Measurements from ENCODE around the gene TEDC1. TPM values are rescaled to one million over a fixed set of nuclear protein-coding genes. Genes with fewer than 3 reads are reported as not detected.

Gene TEDC1
- total RNA-seq, 1 experiment from 2014 or later, result 17.6 TPM

DNA sequence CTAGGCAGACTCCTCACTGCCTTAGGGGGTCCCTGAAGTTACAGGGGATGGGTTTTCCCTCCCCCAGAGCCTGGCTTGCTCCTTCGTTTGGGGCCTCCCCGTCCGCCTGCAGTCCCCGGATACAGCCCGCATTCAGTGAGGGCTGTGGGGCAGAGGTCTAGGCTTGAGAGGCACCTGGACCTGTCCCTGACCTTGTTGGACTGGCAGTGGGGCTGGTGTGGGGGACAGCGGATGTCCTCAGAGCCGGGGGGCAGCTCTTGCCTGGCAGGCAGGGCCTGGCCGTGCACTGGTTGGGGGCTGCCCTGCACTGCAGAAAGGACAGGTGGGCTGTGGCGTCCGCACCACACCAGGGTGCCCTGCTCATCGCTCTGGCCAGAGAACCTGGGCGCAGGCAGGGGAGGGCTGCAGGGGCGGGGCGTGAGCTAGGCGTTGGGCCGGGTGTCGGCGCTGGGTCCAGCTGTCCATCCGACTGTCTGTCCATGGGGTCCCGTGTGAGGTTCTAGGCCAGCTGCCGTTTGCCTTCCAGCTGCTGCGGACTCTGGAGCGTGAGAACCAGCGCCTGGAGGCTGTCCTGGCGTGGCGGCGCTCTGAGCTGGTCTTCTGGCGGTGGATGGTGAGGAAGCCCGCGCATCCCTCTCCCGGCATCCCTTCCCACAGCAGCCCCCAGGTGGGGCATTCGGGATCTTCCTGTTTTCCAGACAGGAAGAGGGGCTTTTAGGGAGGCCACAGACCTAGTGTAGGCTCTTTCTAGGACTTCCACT, 6.0 kb downstream of the TEDC1 start:
- no peaks in the 10 kb centered on the region for H3K9me3 Mint-ChIP-seq (ENCODE audit: unreplicated experiment)
- H3K4me1 Mint-ChIP-seq (ENCODE audit: insufficient read depth, unreplicated experiment), result no peaks in the 10 kb centered on the region
- intact Hi-C loops (cut with micrococcal nuclease), result no loop called here
- no TSS peak for BruUV-seq (replicated peaks)
- POLR2A ChIA-PET, result no interaction called here
- TF ChIP-seq, protein P1, sequence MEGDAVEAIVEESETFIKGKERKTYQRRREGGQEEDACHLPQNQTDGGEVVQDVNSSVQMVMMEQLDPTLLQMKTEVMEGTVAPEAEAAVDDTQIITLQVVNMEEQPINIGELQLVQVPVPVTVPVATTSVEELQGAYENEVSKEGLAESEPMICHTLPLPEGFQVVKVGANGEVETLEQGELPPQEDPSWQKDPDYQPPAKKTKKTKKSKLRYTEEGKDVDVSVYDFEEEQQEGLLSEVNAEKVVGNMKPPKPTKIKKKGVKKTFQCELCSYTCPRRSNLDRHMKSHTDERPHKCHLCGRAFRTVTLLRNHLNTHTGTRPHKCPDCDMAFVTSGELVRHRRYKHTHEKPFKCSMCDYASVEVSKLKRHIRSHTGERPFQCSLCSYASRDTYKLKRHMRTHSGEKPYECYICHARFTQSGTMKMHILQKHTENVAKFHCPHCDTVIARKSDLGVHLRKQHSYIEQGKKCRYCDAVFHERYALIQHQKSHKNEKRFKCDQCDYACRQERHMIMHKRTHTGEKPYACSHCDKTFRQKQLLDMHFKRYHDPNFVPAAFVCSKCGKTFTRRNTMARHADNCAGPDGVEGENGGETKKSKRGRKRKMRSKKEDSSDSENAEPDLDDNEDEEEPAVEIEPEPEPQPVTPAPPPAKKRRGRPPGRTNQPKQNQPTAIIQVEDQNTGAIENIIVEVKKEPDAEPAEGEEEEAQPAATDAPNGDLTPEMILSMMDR (IDR thresholded peaks at IDR 0.05; ENCODE audit: unreplicated experiment), result no peak
- no peak overlapping the region for H3K27ac Mint-ChIP-seq (ENCODE audit: low read depth, unreplicated experiment)
- peaks cover 13% of the 10 kb centered on the region for H3K36me3 Mint-ChIP-seq (ENCODE audit: insufficient read depth, unreplicated experiment)
- H3K27me3 Mint-ChIP-seq (ENCODE audit: insufficient read depth, unreplicated experiment), result no peaks in the 10 kb centered on the region
- DNase-seq (ENCODE audit: unreplicated experiment), result no peak
- CTCF ChIA-PET, result interaction anchor here (1.1 kb wide), 1 partner anchor 16 kb away, joined by 4 read pairs; no protein-coding TSS in a partner anchor
- no peak overlapping the region for H3K4me3 Mint-ChIP-seq (ENCODE audit: unreplicated experiment)

DNA sequence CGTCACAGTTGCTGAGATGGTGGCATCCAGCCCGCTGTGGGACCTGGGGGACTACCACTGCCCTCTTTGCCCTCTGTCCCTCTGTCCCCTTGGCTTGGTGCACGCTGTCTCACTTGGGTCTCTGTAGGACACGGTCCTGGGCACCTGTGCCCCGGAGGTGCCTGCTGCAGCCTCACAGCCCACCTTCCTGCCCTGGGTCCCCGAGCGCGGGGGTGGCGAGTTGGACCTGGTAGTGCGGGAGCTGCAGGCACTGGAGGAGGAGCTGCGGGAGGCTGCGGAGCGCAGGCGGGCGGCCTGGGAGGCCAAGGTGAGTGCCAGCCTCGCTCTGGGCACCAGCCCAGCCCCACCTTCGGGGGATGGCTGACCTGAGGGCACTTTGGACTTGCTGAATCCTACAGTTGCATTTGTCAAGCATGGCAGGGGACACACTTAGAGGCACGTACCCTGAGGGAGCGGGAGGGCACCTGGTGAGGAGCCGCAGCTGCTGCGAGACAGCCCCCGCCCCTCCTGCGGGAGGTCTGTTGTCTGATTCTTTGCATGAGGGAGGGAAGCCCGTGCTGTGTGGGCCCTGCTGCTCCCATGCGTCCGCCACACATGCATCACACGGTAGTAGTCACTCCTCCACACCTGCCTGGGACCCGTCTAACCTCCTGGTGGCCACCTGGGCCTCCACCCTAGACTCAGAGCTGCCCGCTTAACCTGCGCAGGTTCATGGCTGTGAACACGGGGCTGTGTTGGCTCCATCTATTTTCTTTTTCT, 6.8 kb downstream of the TEDC1 start:
- intact Hi-C loops (cut with micrococcal nuclease), result no loop called here
- no peaks in the 10 kb centered on the region for H3K27me3 Mint-ChIP-seq (ENCODE audit: insufficient read depth, unreplicated experiment)
- CTCF ChIA-PET, result interaction anchor here (1.1 kb wide), 1 partner anchor 17 kb away, joined by 4 read pairs; no protein-coding TSS in a partner anchor

DNA sequence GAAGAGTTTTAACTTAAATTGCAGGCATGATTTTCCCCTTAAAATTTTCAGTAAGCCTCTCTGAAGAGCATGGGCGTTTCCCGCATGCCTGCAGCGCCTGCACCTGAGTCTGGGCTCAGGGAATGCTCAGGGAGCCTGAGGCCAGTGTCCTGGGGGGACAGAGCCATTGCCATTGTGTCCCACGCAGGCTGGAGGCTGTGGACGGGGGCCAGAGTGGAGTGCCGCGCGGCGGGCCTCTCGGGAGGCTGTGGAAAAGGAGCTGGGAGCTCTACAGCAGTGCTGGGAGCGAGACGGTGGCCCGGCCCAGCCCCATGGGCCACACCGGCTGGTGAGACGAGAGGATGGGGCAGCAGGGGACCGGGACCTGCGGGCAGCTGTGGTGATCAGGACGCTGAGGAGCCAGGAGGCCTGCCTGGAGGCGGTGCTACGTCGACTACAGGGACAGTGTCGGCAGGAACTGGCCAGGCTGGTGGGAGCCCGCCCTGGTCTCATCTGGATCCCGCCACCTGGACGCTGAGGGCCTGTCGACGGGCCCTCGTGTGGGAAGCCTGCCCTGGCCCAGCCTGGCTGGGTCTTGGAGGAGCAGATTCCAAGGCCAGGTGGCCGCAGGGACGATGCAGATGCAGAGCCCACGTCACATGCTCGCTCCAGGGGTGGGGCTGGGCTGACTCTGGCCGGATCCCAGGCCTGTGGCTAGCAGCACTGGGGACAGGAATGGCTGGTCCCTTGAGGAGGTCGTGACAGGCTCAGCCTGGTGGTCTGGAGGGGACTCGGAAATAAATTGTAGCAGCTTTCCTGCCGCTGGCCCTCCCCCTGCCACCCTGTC, 7.6 kb downstream of the TEDC1 start:
- ChIA-PET POLR2A (no interaction called here), CTCF (no interaction called here)
- no peak for DNase-seq (ENCODE audit: unreplicated experiment)
- TF ChIP-seq, protein P1 (IDR thresholded peaks at IDR 0.05; ENCODE audit: unreplicated experiment), result no peak
- Mint-ChIP-seq H3K27ac (ENCODE audit: low read depth, unreplicated experiment) (no peak overlapping the region), H3K27me3 (ENCODE audit: insufficient read depth, unreplicated experiment) (no peaks in the 10 kb centered on the region), H3K4me1 (ENCODE audit: insufficient read depth, unreplicated experiment) (no peaks in the 10 kb centered on the region), H3K36me3 (ENCODE audit: insufficient read depth, unreplicated experiment) (peaks cover 19% of the 10 kb centered on the region), H3K9me3 (ENCODE audit: unreplicated experiment) (no peaks in the 10 kb centered on the region), H3K4me3 (ENCODE audit: unreplicated experiment) (no peak overlapping the region)
- intact Hi-C loops (cut with micrococcal nuclease), result no loop called here
- no TSS peak for BruUV-seq (replicated peaks)

More for the DNA sequence above, 6.8 kb downstream of the TEDC1 start:
- H3K9me3 Mint-ChIP-seq (ENCODE audit: unreplicated experiment), result no peaks in the 10 kb centered on the region
- BruUV-seq (replicated peaks), result no TSS peak
- H3K4me3 Mint-ChIP-seq (ENCODE audit: unreplicated experiment), result no peak overlapping the region
- no peak for DNase-seq (ENCODE audit: unreplicated experiment)
- H3K4me1 Mint-ChIP-seq (ENCODE audit: insufficient read depth, unreplicated experiment), result no peaks in the 10 kb centered on the region
- H3K27ac Mint-ChIP-seq (ENCODE audit: low read depth, unreplicated experiment), result no peak overlapping the region
- H3K36me3 Mint-ChIP-seq (ENCODE audit: insufficient read depth, unreplicated experiment), result peaks cover 13% of the 10 kb centered on the region
- TF ChIP-seq, protein P1 (IDR thresholded peaks at IDR 0.05; ENCODE audit: unreplicated experiment), result no peak
- POLR2A ChIA-PET, result no interaction called here
